MM.1S (cell line): Measurements from ENCODE around the gene PEX19.

Source experiments
- CTCF ChIP-seq: fragments of 300-600 bp; sonication (generic); IDR thresholded peaks from 2 replicates; pipeline ENCODE4 v1.5.1; 2016; ENCODE audit warnings: antibody characterized with exemption, low read length, mixed read lengths
- EZH2 ChIP-seq: fragments of 300-600 bp; sonication (generic); optimal IDR thresholded peaks from 2 replicates; pipeline ENCODE3; 2017; ENCODE audit warnings: low read depth, mild to moderate bottlenecking, antibody characterized with exemption, low read length, mixed read lengths
- EZH2phosphoT487 ChIP-seq: fragments of 300-600 bp; sonication (generic); IDR thresholded peaks from 2 replicates; pipeline ENCODE4 v1.6.1; 2018; ENCODE audit warnings: antibody characterized with exemption, low read length

DNA sequence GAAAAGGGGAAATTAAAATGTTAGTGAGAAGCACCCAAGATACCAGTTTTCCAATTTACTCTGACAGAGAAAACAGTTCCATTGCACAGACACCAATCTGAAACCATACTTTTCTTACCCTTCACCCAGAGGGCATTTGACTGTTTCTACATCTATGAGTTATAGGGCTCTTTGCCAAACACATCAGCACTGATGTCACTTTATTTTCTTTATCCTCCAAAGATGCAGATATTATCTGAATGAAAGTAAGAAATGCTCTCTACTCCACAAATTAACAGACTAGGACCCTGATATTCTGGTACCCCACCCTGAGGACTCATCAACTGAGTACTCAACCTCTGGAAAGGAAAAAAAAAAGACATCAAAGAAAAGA is 24.2 kb upstream of the PEX19 start:
- TF ChIP-seq CTCF (no peak), EZH2 (no peak), EZH2phosphoT487 (no peak)
